Glutamatergic neuron (in vitro differentiated cells): Measurements from ENCODE around the gene ADGRD1. TPM values are rescaled to one million over a fixed set of nuclear protein-coding genes. Genes with fewer than 3 reads are reported as not detected.

Experiments
- DNase-seq: peaks from one replicate; pipeline ENCODE4 v3.0.0; 2022
- H3K27ac Mint-ChIP-seq: one replicate; pipeline ENCODE4 v1.8.0; 2020; ENCODE audit warnings: mild to moderate bottlenecking, mixed read lengths, inconsistent platforms; ENCODE audit not compliant: unreplicated experiment
- H3K27me3 Mint-ChIP-seq: one replicate; pipeline ENCODE4 v1.8.0; 2020; ENCODE audit warnings: mild to moderate bottlenecking, moderate library complexity, mixed read lengths, inconsistent platforms; ENCODE audit not compliant: unreplicated experiment
- H3K36me3 Mint-ChIP-seq: one replicate; pipeline ENCODE4 v1.8.0; 2020; ENCODE audit warnings: mild to moderate bottlenecking, mixed read lengths, inconsistent platforms; ENCODE audit not compliant: unreplicated experiment
- H3K4me1 Mint-ChIP-seq: one replicate; pipeline ENCODE4 v1.8.0; 2020; ENCODE audit warnings: mild to moderate bottlenecking, low read depth, mixed read lengths, inconsistent platforms; ENCODE audit not compliant: unreplicated experiment
- H3K4me3 Mint-ChIP-seq: one replicate; pipeline ENCODE4 v1.8.0; 2020; ENCODE audit warnings: mild to moderate bottlenecking, mixed read lengths, inconsistent platforms; ENCODE audit not compliant: unreplicated experiment
- H3K9me3 Mint-ChIP-seq: one replicate; pipeline ENCODE4 v1.8.0; 2020; ENCODE audit warnings: mild to moderate bottlenecking, moderate library complexity, mixed read lengths, inconsistent platforms; ENCODE audit not compliant: unreplicated experiment
- total RNA-seq: library from RNA; stranded (reverse); fragmentation: NEBNext Ultra II Directional; extraction: Animal tissue kit (Norgen Biotek cat#: 25700); gene quantifications from one replicate; pipeline ENCODE4 v1.2.1, GENCODE V29; 2021; ENCODE audit not compliant: unreplicated experiment
- TF ChIP-seq, protein P1 (sequence below): fragments of 200-600 bp; sonication (generic); IDR thresholded peaks from one replicate; pipeline ENCODE4 v1.5.0; 2021; ENCODE audit not compliant: partially characterized antibody, unreplicated experiment

The ADGRD1 gene
- total RNA-seq, 1 donor from 2014 or later, result 0.96 TPM

DNA sequence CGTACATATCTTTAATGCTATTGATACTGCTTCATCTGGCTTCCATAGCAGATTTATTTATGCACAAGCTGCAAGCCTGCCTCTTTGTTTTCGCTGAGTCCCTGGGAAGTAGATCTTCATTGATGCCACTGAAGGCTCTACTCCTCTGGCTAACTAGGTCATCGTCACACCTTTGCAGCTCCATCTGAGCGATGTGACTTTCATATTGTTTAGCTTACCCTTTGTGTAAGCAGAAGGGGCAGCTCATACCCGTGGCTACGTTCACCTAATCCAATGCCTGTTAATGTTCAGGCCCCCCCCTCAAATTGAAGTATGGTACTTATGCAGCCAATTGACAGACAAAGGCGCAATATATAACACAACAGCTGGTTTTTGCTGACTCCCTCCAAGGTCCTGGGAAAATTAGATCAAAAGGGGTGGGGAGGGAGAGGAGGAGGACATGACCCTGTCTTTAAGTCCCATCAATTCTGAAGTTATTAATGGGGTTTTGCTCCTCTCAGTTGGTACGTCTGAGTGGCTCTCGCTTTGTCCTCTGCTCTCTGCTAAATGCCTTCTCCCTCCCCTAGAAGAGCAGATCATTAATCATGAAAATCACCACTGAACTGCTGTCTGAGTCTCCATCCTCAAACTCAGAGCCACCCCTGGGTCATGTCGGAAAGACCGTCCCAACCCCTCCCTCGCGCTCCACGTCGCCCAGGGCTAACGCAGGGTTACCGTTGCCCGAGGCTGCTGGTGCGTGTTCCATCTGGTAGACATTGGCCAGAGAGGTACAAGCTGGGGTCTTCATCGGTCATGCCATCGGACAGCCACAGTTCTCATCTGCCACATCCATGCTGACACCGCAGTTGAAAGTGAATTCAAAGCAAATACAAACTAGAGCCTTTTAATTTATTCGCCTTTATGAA, 128.8 kb downstream of the ADGRD1 start:
- Mint-ChIP-seq H3K4me3 (no peak overlapping the region), H3K27ac (no peak overlapping the region), H3K27me3 (peaks cover 6% of the 10 kb centered on the region), H3K4me1 (peaks cover 2% of the 10 kb centered on the region), H3K36me3 (peaks cover 6% of the 10 kb centered on the region), H3K9me3 (peaks cover 6% of the 10 kb centered on the region)
- TF ChIP-seq, protein P1, sequence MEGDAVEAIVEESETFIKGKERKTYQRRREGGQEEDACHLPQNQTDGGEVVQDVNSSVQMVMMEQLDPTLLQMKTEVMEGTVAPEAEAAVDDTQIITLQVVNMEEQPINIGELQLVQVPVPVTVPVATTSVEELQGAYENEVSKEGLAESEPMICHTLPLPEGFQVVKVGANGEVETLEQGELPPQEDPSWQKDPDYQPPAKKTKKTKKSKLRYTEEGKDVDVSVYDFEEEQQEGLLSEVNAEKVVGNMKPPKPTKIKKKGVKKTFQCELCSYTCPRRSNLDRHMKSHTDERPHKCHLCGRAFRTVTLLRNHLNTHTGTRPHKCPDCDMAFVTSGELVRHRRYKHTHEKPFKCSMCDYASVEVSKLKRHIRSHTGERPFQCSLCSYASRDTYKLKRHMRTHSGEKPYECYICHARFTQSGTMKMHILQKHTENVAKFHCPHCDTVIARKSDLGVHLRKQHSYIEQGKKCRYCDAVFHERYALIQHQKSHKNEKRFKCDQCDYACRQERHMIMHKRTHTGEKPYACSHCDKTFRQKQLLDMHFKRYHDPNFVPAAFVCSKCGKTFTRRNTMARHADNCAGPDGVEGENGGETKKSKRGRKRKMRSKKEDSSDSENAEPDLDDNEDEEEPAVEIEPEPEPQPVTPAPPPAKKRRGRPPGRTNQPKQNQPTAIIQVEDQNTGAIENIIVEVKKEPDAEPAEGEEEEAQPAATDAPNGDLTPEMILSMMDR, result no peak
- peak; percentile 12 for DNase-seq

DNA sequence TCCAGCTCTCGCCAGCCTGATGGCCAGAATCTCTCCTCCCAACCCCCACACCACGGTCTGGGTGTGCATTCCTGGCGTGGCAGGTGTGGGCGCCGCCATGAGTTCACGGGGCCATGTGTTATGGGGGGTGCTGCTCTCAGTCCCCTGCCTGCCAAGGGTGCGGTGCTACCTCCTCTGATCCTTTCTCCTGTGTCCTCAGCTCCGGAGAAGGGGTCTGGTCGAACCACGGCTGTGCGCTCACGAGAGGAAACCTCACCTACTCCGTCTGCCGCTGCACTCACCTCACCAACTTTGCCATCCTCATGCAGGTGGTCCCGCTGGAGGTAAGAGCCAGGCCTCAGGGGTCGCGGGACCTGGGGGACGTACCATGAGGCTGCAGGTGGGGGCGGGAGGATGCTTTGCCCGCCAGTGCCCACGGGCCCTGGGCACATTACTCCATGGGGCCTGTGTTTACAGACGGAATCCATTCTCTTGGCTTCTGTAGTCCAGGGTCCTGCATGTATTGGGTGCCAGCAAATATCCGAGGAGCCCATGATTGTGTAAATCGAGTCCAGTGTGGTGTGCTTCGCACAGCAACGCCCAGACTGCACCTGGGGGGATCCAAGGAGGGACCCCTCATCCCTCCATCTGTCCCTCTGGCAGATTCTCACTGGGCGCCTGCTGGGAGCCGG, 130.8 kb downstream of the ADGRD1 start:
- peak; percentile 9 for DNase-seq
- Mint-ChIP-seq H3K4me1 (peaks cover 4% of the 10 kb centered on the region), H3K27me3 (peaks cover 7% of the 10 kb centered on the region), H3K4me3 (no peak overlapping the region), H3K36me3 (peaks cover 6% of the 10 kb centered on the region), H3K27ac (no peak overlapping the region), H3K9me3 (peaks cover 6% of the 10 kb centered on the region)
- TF ChIP-seq, protein P1, result no peak

DNA sequence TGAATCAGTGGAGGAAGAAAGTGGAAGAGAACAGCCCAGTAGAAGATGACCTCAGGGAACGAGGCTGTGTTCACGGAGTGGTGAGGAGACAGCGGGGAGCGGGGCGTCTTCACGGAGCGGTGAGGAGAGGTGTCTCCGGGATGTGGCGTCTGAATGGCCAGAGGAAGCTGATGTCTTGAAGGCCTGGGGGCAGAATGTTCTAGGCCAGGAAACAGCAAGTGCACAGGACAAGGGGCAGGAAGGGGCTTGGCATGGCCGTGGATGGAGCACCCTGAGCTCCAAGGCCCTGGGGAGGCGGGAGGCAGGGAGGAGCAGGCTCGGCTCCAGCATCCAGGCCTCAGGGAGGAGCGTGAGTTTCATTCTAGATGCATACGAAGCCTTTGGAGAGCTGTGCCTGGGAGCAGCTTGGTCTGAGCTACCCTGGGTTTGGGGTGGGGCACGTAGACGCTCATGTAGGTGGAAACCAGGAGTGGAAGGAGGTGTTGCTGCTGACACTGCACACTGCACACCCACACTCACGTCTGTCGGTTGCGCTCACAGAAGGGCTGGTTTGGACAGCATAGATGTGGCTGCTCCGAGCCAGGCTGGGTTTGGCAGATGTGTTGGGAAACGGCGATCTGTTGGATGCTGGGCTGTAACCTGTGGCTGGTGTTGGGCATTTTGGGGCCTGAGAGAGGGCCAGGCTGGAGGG, 131.6 kb downstream of the ADGRD1 start:
- H3K27me3 Mint-ChIP-seq, result peaks cover 7% of the 10 kb centered on the region
- DNase-seq, result peak; percentile 7
- no peak overlapping the region for H3K4me3 Mint-ChIP-seq
- peaks cover 6% of the 10 kb centered on the region for H3K36me3 Mint-ChIP-seq
- H3K27ac Mint-ChIP-seq, result no peak overlapping the region
- peaks cover 6% of the 10 kb centered on the region for H3K9me3 Mint-ChIP-seq
- TF ChIP-seq, protein P1, result no peak
- peaks cover 4% of the 10 kb centered on the region for H3K4me1 Mint-ChIP-seq

DNA sequence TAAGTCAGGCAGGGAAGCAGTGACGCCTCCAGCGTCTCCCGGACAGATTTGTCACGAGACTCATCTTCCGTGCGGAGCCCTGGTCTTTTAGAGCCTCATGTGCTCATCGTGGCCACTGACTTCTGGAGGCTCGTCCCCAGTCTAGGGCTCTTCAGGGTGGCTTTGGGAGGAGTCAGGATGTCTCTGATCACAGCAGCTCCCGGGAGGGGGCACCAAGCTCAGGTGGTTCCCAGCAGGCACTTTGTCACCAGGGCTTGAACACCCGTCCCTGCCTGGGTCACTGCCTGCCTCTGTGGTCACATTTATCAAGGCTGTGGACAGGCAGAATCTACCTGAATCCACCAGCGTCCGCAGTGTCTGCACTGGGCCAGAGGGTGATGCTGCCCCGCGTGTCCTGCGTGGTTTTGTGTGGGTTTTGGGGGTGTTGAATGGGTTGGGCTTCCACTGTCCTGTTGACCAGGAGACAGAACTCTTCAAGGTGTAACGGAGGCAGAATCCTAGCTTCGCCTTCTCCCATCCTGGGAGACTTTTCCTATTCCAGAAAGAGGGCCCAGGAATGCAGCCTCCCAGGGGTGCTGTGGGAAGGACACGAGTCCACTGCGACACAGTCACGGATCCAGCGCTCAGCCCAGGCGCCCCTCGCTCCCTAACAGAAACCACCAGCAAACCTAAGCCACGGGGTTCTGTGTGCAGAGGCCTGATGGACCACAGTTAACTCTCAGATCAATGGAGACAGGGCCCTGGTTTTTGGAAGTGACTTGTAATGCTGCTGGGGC, 132.3 kb downstream of the ADGRD1 start:
- no peak for DNase-seq
- Mint-ChIP-seq H3K9me3 (peaks cover 6% of the 10 kb centered on the region), H3K36me3 (peaks cover 6% of the 10 kb centered on the region), H3K27me3 (peaks cover 9% of the 10 kb centered on the region), H3K4me3 (no peak overlapping the region), H3K27ac (no peak overlapping the region), H3K4me1 (peaks cover 4% of the 10 kb centered on the region)
- TF ChIP-seq, protein P1, result no peak
